KMS-11 (cell line): Measurements from ENCODE around the gene CDKL5.

ENCODE experiments used
- H2AFZ ChIP-seq: fragments of 200-600 bp; sonication (generic); 2 replicates; pipeline ENCODE4 v1.6.1; 2016; ENCODE audit warnings: antibody characterized with exemption, mixed run types, low read depth
- H3K27ac ChIP-seq: fragments of 200-600 bp; sonication (generic); 2 replicates; pipeline ENCODE4 v1.6.1; 2016; ENCODE audit warnings: mild to moderate bottlenecking, mixed run types
- H3K27me3 ChIP-seq: fragments of 200-600 bp; sonication (generic); 2 replicates; pipeline ENCODE4 v1.6.1; 2017; ENCODE audit warnings: mild to moderate bottlenecking, low read depth, mixed run types, moderate library complexity; ENCODE audit not compliant: insufficient read depth
- H3K36me3 ChIP-seq: fragments of 200-600 bp; sonication (generic); 2 replicates; pipeline ENCODE4 v1.6.1; 2017; ENCODE audit warnings: mild to moderate bottlenecking, mixed run types; ENCODE audit not compliant: insufficient read depth
- H3K4me1 ChIP-seq: fragments of 200-600 bp; sonication (generic); 2 replicates; pipeline ENCODE4 v1.6.1; 2016; ENCODE audit warnings: mild to moderate bottlenecking, low read depth, mixed run types; ENCODE audit not compliant: poor library complexity, severe bottlenecking
- H3K4me2 ChIP-seq: fragments of 200-600 bp; sonication (generic); 2 replicates; pipeline ENCODE4 v1.7.0; 2016; ENCODE audit warnings: mild to moderate bottlenecking, mixed run types
- H3K4me3 ChIP-seq: fragments of 200-600 bp; sonication (generic); IDR thresholded peaks from 2 replicates; pipeline ENCODE4 v1.6.1; 2017; ENCODE audit warnings: low read depth, low read length, mixed read lengths; ENCODE audit not compliant: insufficient read depth
- H3K79me2 ChIP-seq: fragments of 200-600 bp; sonication (generic); 2 replicates; pipeline ENCODE4 v1.6.1; 2016; ENCODE audit warnings: low read depth, mixed run types; ENCODE audit not compliant: insufficient read depth
- H3K9ac ChIP-seq: fragments of 200-600 bp; sonication (generic); 2 replicates; pipeline ENCODE4 v1.6.1; 2016; ENCODE audit warnings: mild to moderate bottlenecking, mixed run types
- H4K20me1 ChIP-seq: fragments of 200-600 bp; sonication (generic); 2 replicates; pipeline ENCODE4 v1.6.1; 2016; ENCODE audit warnings: mild to moderate bottlenecking, mixed run types; ENCODE audit not compliant: insufficient read depth
- CTCF ChIP-seq: fragments of 200-600 bp; sonication (generic); conservative IDR thresholded peaks from 2 replicates; pipeline ENCODE4 v1.6.1; 2017; ENCODE audit warnings: low read depth, mild to moderate bottlenecking, antibody characterized with exemption, low read length, moderate library complexity, mixed read lengths

CDKL5 gene

GRCh38 chrX:18545771-18546170 is 120.4 kb downstream of the CDKL5 start:
- H3K27me3 ChIP-seq: no peaks in the 10 kb centered on the region
- no peak overlapping the region for H3K4me2 ChIP-seq

GRCh38 chrX:18548996-18549395 is 123.6 kb downstream of the CDKL5 start:
- H3K9ac ChIP-seq: no peak overlapping the region
- no peak overlapping the region for H3K4me3 ChIP-seq
- no peak overlapping the region for H3K4me2 ChIP-seq
- no peak overlapping the region for H2AFZ ChIP-seq
- no peaks in the 10 kb centered on the region for H3K27me3 ChIP-seq
- no peaks in the 10 kb centered on the region for H4K20me1 ChIP-seq
- no peaks in the 10 kb centered on the region for H3K79me2 ChIP-seq
- no peak overlapping the region for H3K27ac ChIP-seq
- no peak for TF ChIP-seq CTCF
- no peaks in the 10 kb centered on the region for H3K36me3 ChIP-seq
- no peaks in the 10 kb centered on the region for H3K4me1 ChIP-seq

More at GRCh38 chrX:18545771-18546170, 120.4 kb downstream of the CDKL5 start:
- H3K9ac ChIP-seq: no peak overlapping the region
- no peaks in the 10 kb centered on the region for H4K20me1 ChIP-seq
- H3K27ac ChIP-seq: no peak overlapping the region
- H2AFZ ChIP-seq: no peak overlapping the region
- H3K4me3 ChIP-seq: no peak overlapping the region
- H3K36me3 ChIP-seq: no peaks in the 10 kb centered on the region
- no peaks in the 10 kb centered on the region for H3K79me2 ChIP-seq
- no peak for TF ChIP-seq CTCF
- H3K4me1 ChIP-seq: no peaks in the 10 kb centered on the region

- Histone ChIP-seq H3K36me3 (no peaks in the 10 kb centered on the region), H3K27ac (no peak overlapping the region), H3K4me1 (no peaks in the 10 kb centered on the region), H3K4me2 (no peak overlapping the region), H3K4me3 (no peak overlapping the region), H3K79me2 (no peaks in the 10 kb centered on the region), H3K27me3 (no peaks in the 10 kb centered on the region), H3K9ac (no peak overlapping the region), H4K20me1 (no peaks in the 10 kb centered on the region), H2AFZ (no peak overlapping the region)
- no peak for TF ChIP-seq CTCF
Observed at GRCh38 chrX:18549643-18550042, 124.2 kb downstream of the CDKL5 start.

- Histone ChIP-seq H3K4me2 (no peak overlapping the region), H2AFZ (no peak overlapping the region), H3K4me1 (no peaks in the 10 kb centered on the region), H3K9ac (no peak overlapping the region), H3K27ac (no peak overlapping the region), H3K36me3 (no peaks in the 10 kb centered on the region), H3K27me3 (no peaks in the 10 kb centered on the region), H3K79me2 (no peaks in the 10 kb centered on the region), H4K20me1 (no peaks in the 10 kb centered on the region), H3K4me3 (no peak overlapping the region)
- TF ChIP-seq CTCF: no peak
Observed at GRCh38 chrX:18557879-18558278, 132.5 kb downstream of the CDKL5 start.
